ENCODE results near the gene NCSTN.

NCSTN gene

GRCh38 chr1:160400646-160401486, 57.7 kb downstream of the NCSTN start:
- H3K4me1 ChIP-seq, result peaks cover 3% of the 10 kb centered on the region
- no peak overlapping the region for H3K27ac ChIP-seq
- H3K9ac ChIP-seq, result peak overlapping the region; percentile 28
- no peaks in the 10 kb centered on the region for H3K36me3 ChIP-seq (ENCODE audit: control insufficient read depth, insufficient read depth, low read length)
- no peaks in the 10 kb centered on the region for H3K9me3 ChIP-seq (ENCODE audit: control insufficient read depth, low read length)
- peak overlapping the region; percentile 94 for H2AFZ ChIP-seq
- H3K4me3 ChIP-seq (ENCODE audit: low read depth, low read length), result peak overlapping the region; percentile 86
- no peaks in the 10 kb centered on the region for H3K27me3 ChIP-seq (ENCODE audit: control insufficient read depth, insufficient read depth, low read length)
- no peak for TF ChIP-seq CTCF (IDR thresholded peaks at IDR 0.05)
- no peaks in the 10 kb centered on the region for H3K79me2 ChIP-seq
- H3K4me2 ChIP-seq (ENCODE audit: low read length), result peak overlapping the region; percentile 98

- Histone ChIP-seq H3K4me3 (ENCODE audit: low read depth, low read length) (peak overlapping the region; percentile 86), H3K27me3 (ENCODE audit: control insufficient read depth, insufficient read depth, low read length) (no peaks in the 10 kb centered on the region), H3K9ac (no peak overlapping the region), H3K36me3 (ENCODE audit: control insufficient read depth, insufficient read depth, low read length) (no peaks in the 10 kb centered on the region), H3K9me3 (ENCODE audit: control insufficient read depth, low read length) (no peaks in the 10 kb centered on the region), H3K4me1 (peaks cover 3% of the 10 kb centered on the region), H2AFZ (peak overlapping the region; percentile 94), H3K4me2 (ENCODE audit: low read length) (peak overlapping the region; percentile 98), H3K27ac (no peak overlapping the region), H3K79me2 (no peaks in the 10 kb centered on the region)
- TF ChIP-seq CTCF (IDR thresholded peaks at IDR 0.05), result no peak
These were observed 58.3 kb downstream of the NCSTN start for GRCh38 chr1:160401487-160401805.

- no peak for TF ChIP-seq CTCF (IDR thresholded peaks at IDR 0.05)
- no peak overlapping the region for H3K4me3 ChIP-seq (ENCODE audit: low read depth, low read length)
These were observed 59.0 kb downstream of the NCSTN start for GRCh38 chr1:160402001-160402795.

GRCh38 chr1:160403244-160403643, 60.1 kb downstream of the NCSTN start:
- Histone ChIP-seq H3K9ac (no peak overlapping the region), H3K36me3 (ENCODE audit: control insufficient read depth, insufficient read depth, low read length) (no peaks in the 10 kb centered on the region), H2AFZ (no peak overlapping the region), H3K4me3 (ENCODE audit: low read depth, low read length) (no peak overlapping the region), H3K27ac (no peak overlapping the region), H3K4me2 (ENCODE audit: low read length) (no peak overlapping the region), H3K27me3 (ENCODE audit: control insufficient read depth, insufficient read depth, low read length) (no peaks in the 10 kb centered on the region), H3K4me1 (peaks cover 3% of the 10 kb centered on the region), H3K79me2 (no peaks in the 10 kb centered on the region), H3K9me3 (ENCODE audit: control insufficient read depth, low read length) (no peaks in the 10 kb centered on the region)
- no peak for TF ChIP-seq CTCF (IDR thresholded peaks at IDR 0.05)

More at GRCh38 chr1:160402001-160402795, 59.0 kb downstream of the NCSTN start:
- no peaks in the 10 kb centered on the region for H3K36me3 ChIP-seq (ENCODE audit: control insufficient read depth, insufficient read depth, low read length)
- H3K27ac ChIP-seq, result no peak overlapping the region
- H3K9me3 ChIP-seq (ENCODE audit: control insufficient read depth, low read length), result no peaks in the 10 kb centered on the region
- H3K79me2 ChIP-seq, result no peaks in the 10 kb centered on the region
- H3K4me2 ChIP-seq (ENCODE audit: low read length), result no peak overlapping the region
- H3K9ac ChIP-seq, result no peak overlapping the region
- H3K4me1 ChIP-seq, result peaks cover 3% of the 10 kb centered on the region
- H3K27me3 ChIP-seq (ENCODE audit: control insufficient read depth, insufficient read depth, low read length), result no peaks in the 10 kb centered on the region
- no peak overlapping the region for H2AFZ ChIP-seq
